HG02588 (cell line): Measurements from ENCODE around the gene WDR93.

Source experiments
- ATAC-seq: cut with Tn5 transposase; IDR thresholded peaks from one replicate; pipeline ENCODE4 v1.9.1; 2021; ENCODE audit warnings: mild to moderate bottlenecking, moderate library complexity; ENCODE audit not compliant: unreplicated experiment

The WDR93 gene

DNA sequence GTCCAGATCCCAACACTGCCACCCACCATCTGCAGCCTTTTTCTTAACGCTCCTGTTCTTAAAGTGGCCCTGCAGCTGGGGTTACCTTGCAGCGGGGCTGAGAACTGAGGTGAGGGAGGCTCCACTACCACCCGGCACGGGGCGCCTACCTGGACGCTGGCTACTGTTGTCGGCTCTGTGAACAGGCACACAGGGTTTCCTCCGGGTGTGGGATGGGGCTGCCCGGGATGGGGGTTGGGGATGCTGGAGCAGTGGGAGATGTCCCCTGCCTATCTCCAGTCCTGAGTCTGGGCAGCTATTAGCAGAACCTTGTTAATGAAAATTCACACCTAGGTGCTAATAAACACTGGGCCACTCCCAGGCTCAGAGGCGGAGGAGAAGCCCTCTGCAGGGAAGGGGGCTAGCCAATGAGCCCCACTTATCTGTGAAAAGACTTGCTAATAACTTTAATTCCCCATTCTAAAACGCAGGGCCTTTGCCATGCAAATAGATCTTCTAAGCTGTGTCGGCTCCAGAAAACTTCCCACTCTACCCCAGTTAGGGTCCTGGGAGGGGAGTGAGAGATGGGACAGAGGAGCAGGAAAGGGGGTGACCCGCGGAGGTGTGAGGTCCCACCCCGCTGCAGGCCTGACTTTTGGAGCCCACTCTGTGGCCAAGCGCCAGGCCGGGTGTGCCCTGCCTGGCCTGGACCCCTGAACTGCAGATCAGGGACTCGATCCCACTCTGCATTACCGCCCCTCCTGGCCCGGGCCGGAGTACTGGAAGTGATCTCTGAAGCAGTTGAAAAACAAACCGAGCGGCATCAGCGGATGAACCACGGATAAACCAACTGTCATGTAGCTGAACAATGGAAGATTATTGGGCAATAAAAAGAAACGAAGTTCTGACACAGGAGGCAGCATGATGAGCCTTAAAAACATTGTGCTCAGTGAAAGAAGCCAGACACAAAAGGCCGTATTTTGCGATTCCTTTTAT is 57.4 kb downstream of the WDR93 start:
- no peak for ATAC-seq

GRCh38 chr15:89749054-89749453 is 58.4 kb downstream of the WDR93 start:
- ATAC-seq, result no peak

- no peak for ATAC-seq
Observed at GRCh38 chr15:89749526-89749925, 58.9 kb downstream of the WDR93 start.

DNA sequence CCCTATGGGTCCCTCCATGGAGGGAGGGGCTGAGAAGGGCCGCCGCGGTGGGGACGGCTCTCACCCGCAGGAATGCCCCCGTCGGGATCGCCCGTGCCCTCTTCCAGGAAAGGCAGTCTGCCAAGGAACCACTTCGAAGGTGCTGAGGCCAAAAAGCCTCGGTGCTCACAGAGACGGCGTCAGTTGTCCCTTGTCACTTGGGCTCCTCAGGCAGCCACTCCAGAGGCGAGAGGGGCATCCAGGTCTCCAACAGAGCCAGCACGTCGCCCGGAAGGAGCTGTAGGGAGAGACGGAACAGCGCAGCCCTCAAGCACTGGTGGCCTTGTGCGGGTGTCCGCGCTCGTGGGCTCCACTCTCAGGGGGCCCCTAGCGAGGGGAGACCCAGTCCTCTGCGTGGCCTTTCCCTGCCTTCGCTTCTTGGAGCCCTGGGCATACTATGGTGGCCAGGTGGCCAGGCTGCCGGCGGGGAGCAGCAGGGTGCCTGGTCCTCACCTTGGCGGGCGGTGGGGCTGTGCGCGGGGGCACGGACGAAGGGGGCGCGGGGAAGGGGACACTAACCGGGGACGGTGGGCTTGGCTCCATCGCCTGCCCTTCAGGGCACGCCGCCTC is 59.4 kb downstream of the WDR93 start:
- ATAC-seq, result no peak

GRCh38 chr15:89750560-89751542 is 60.2 kb downstream of the WDR93 start, which contains the start of gene MESP1:
Gene MESP1 (minus strand): TSS chr15:89751249. CDS start chr15:89751231, 18 bp downstream.
- ATAC-seq, result peak; percentile 94

DNA sequence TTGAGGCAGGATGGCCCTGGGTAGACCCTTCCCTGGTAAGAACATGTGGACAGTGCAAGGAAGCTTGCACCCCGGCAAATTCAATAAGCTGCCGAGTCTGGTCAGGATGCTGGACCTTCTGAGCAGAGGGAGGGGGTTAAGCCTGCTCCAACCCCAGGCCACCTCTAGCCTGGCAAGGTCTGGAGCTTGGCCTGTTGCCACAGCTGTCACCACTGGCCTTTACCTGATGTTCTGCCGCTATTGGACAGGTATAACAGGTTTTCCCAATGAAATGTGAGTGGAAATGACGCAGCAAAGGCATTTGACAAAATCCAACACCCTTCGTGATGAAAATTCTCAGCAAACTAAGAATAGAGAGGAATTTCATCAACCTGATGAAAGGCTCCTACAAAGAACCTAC is 61.1 kb downstream of the WDR93 start:
- ATAC-seq, result no peak

DNA sequence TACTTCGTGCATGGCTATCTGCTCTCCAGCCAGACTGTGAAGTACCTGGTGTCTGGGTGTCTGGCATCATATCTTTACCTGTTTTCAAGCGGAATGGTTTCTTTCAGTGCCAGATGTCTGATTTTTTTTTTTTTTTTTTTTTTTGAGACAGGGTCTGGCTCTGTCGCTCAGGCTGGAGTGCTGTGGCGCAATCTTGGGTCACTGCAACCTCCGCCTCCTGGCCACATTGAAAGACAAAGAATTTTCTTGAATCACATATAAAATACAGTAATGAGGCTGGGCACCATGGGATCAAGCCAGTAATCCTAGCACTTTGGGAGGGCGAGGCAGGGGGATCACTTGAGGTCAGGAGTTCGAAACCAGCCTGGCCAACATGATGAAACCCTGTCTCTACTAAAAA is 63.2 kb downstream of the WDR93 start:
- no peak for ATAC-seq

DNA sequence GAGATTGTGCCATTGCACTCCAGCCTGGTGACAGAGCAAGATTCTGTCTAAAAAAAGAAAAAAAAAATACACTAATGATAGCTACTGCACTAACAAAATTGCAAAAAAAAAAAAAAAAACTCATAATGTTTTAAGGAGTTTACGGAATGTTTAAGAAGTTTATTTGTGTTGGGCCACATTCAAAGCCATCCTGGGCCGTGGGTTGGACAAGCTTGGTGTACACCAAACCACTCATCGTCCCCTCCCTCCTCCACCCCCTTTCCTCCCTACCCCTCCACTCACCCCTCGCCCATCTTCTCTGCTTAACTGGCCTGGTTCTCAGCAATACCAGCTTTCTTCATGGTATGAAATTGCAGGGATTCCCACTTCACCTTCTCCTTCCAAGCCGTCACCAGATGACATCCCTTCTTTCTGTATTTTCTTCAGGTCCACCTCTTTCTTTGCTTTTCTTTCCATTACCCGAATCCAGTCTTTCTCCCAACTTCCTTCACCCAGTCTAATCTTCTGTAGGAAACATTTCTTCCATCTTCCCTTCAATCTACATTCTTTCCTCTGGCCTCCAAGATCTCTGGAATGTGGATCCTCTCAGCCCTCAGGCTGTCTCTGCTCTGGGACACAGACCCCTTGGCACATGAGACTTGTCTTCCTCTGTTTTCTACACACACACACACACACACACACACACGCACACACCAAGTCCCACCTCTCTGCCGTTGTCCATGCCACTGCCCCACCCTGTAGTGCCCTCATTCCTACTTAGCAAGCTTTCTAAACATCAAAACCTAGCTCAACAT is 63.9 kb downstream of the WDR93 start:
- ATAC-seq, result no peak

DNA sequence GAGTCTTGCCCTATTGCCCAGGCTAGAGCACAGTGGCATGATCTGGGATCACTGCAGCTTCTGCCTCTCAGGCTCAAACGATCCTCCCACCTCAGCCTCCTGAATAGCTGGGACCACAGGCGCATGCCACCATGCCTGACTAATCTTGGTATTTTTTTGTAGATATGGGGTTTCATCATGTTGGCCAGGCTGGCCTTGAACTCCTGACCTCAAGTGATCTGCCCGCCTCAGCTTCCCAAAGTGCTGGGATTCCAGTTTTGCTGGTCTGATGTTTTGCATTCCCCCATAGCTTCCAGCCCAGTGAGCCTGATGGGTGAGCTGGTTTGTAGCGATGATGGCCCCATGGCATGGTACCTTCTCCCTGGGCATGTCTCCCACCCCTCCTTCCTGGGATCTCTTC is 65.1 kb downstream of the WDR93 start:
- ATAC-seq, result no peak

- ATAC-seq, result no peak
Observed at GRCh38 chr15:89756897-89757296, 66.3 kb downstream of the WDR93 start.

DNA sequence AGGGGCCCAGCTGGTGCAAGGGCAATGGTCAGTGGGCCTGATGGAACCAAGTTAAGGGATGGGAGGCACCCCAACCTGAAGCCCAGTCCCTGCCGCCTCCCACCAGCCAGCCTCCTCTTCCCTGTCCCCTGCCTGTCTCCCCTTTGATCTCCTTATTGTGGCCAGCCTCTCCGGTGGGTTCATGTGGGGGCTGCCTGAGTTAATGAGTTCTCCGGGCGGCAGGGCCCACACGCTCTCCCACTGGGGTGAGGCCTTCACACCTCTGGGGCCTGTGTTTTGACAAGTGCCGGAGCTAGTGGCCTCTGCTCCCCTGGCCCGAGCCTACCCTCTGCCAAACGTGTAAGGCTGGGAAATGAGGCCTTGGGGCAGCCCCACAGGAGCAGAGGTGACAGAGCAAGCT is 67.7 kb downstream of the WDR93 start:
- ATAC-seq, result no peak

- ATAC-seq, result no peak
Observed at GRCh38 chr15:89758981-89759380, 68.4 kb downstream of the WDR93 start.

DNA sequence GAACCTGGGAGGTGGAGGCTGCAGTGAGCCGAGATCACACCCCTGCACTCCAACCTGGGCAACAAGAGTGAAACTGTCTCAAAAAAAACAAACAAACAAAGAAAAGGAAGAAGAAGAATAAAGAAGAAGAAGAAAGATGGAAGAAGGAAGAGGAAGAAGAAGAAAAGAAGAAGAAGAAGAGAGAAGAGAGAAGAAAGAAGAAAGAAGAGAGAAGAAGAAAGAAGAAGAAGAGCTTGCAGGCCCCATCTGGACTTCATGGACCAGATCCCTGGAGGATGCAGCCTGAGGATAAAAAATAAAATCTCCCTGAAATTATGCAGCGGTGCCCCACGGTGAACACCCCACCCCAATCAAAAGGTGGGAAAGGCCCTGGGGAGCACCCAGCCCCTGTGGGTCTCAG is 69.2 kb downstream of the WDR93 start:
- ATAC-seq, result no peak

GRCh38 chr15:89760303-89761008 is 69.8 kb downstream of the WDR93 start:
- no peak for ATAC-seq

DNA sequence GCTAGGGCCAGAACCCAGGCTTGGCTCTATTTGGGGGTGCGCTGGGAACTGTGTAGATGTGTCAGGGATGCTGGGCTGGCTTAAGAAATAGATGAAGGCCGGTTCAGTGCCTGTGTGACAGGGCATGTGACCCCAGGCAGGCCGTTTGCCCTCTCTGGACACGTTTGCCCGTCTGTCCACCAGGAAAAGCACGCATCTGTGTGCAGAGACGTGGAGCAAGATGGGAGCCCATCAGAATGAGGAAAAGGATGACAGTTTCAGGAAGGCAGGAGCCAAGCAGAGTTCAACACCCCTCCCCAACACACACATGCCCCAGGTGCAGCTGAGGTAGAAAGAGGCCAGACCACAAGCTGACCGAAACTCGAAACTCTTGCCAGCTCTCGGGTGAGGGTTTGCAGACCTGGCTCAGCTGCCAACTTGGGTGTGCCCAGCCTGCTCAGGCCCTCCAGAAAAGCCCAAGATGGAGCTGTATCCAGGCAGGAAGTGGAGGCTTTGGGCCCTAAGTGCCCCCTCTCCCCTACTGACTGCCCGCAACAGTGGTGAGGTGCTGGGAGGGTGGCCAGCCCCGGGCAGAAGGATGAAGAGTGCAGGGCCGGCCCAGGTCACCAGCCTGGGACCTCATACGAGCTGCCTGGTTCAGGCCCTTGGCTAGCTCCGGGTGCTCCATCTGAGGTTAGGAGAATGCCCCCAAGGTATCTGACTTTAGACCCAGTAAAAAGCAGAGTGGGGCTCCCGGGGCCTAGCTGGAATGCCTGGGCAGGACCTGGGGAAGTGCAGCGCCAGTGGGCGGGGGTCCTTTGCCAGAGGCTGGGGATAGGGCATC is 70.6 kb downstream of the WDR93 start:
- peak; percentile 61 for ATAC-seq

- ATAC-seq, result no peak
Observed at GRCh38 chr15:89761929-89762328, 71.3 kb downstream of the WDR93 start.

GRCh38 chr15:89765694-89766093 is 75.1 kb downstream of the WDR93 start:
- no peak for ATAC-seq
